HEK293T (cell line): Measurements from ENCODE around the gene ITGA1.

Source experiments
- CTCF ChIA-PET: fragments of 350-600 bp; formaldehyde crosslinking; extraction: SDS; loops from one replicate; lab custom pipeline; 2021; ENCODE audit warnings: antibody characterized with exemption, inconsistent platforms; lab: Yijun Ruan, JAX
- POLR2A ChIA-PET: fragments of 350-600 bp; formaldehyde crosslinking; extraction: SDS; loops from one replicate; lab custom pipeline; 2020; ENCODE audit warnings: antibody characterized with exemption, inconsistent platforms; lab: Yijun Ruan, JAX
- DNase-seq: peaks from one replicate; pipeline ENCODE4 v3.0.0; 2012; ENCODE audit warnings: mixed read lengths; ENCODE audit errors: extremely low spot score
- ARNT ChIP-seq: fragments of 450-650 bp; IDR thresholded peaks from 2 replicates; pipeline ENCODE4 v1.6.1; 2017; ENCODE audit warnings: mild to moderate bottlenecking
- BHLHE40 ChIP-seq: fragments of 450-650 bp; IDR thresholded peaks from 2 replicates; pipeline ENCODE4 v1.6.1; 2016; ENCODE audit warnings: mild to moderate bottlenecking, moderate library complexity, borderline replicate concordance
- CTBP1 ChIP-seq: fragments of 450-650 bp; IDR thresholded peaks from 2 replicates; pipeline ENCODE4 v1.6.1; 2016; ENCODE audit warnings: borderline replicate concordance
- ELF4 ChIP-seq: fragments of 450-650 bp; IDR thresholded peaks from 2 replicates; pipeline ENCODE4 v1.6.1; 2017; ENCODE audit warnings: antibody characterized with exemption
- FOXA1 ChIP-seq: fragments of 450-650 bp; IDR thresholded peaks from 2 replicates; pipeline ENCODE4 v1.6.1; 2016; ENCODE audit warnings: mild to moderate bottlenecking
- FOXK2 ChIP-seq: fragments of 450-650 bp; IDR thresholded peaks from 2 replicates; pipeline ENCODE4 v1.6.1; 2016; ENCODE audit warnings: mild to moderate bottlenecking
- FOXM1 ChIP-seq: fragments of 450-650 bp; IDR thresholded peaks from 2 replicates; pipeline ENCODE4 v1.6.1; 2017; ENCODE audit warnings: mild to moderate bottlenecking, borderline replicate concordance
- HDGF ChIP-seq: fragments of 450-650 bp; IDR thresholded peaks from 2 replicates; pipeline ENCODE4 v1.6.1; 2017; ENCODE audit warnings: antibody characterized with exemption, borderline replicate concordance
- L3MBTL2 ChIP-seq: fragments of 450-650 bp; conservative IDR thresholded peaks from 2 replicates; pipeline ENCODE4 v1.6.1; 2016; ENCODE audit warnings: mild to moderate bottlenecking
- LEF1 ChIP-seq: fragments of 450-650 bp; IDR thresholded peaks from 2 replicates; pipeline ENCODE4 v1.6.1; 2017; ENCODE audit warnings: mild to moderate bottlenecking, borderline replicate concordance
- NFRKB ChIP-seq: fragments of 450-650 bp; IDR thresholded peaks from 2 replicates; pipeline ENCODE4 v1.6.1; 2016; ENCODE audit warnings: mild to moderate bottlenecking, moderate library complexity
- SP1 ChIP-seq: fragments of 450-650 bp; IDR thresholded peaks from 2 replicates; pipeline ENCODE4 v1.6.1; 2017
- SUZ12 ChIP-seq: fragments of 450-650 bp; IDR thresholded peaks from 2 replicates; pipeline ENCODE4 v1.6.1; 2016; ENCODE audit warnings: mild to moderate bottlenecking
- TARDBP ChIP-seq: fragments of 450-650 bp; IDR thresholded peaks from 2 replicates; pipeline ENCODE4 v1.6.1; 2016
- ZNF384 ChIP-seq: fragments of 450-650 bp; IDR thresholded peaks from 2 replicates; pipeline ENCODE4 v1.6.1; 2016
- TF ChIP-seq, protein P1 (sequence below): fragments of 450-650 bp; IDR thresholded peaks from 2 replicates; pipeline ENCODE4 v1.6.1; 2016

ITGA1 gene

DNA sequence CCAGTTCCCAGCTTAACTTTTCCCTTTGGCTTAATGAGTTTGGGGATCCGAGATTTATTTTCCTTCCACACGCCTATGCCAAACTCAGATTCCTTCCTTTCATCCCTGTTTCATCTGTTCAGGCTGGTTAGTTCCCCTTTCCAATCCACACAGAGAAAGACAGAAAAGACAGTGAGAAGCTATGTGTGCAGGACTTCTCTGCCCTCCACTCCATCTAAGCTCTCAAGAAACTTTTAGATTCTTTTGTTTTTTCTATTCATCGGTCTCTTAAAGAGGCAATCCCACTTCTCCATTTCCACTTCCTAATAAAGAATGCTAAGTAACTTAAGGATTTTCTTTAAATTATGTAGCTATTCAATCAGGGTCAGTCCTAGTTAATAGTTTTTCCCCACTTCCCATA, 11.2 kb downstream of the ITGA1 start:
- ChIA-PET CTCF (interaction anchor here (0.6 to 1.0 kb wide), 4 partner anchors 10 to 1414 kb away, joined by 3 to 4 read pairs (median 3); no protein-coding TSS in a partner anchor), POLR2A (interaction anchor here (0.6 to 2.5 kb wide), 12 partner anchors 9 to 117 kb away, joined by 3 to 14 read pairs (median 3); partner anchors contain the start of genes ITGA1 and PELO)
- no peak for DNase-seq
- no peak for TF ChIP-seq HDGF
- TF ChIP-seq, protein P1, sequence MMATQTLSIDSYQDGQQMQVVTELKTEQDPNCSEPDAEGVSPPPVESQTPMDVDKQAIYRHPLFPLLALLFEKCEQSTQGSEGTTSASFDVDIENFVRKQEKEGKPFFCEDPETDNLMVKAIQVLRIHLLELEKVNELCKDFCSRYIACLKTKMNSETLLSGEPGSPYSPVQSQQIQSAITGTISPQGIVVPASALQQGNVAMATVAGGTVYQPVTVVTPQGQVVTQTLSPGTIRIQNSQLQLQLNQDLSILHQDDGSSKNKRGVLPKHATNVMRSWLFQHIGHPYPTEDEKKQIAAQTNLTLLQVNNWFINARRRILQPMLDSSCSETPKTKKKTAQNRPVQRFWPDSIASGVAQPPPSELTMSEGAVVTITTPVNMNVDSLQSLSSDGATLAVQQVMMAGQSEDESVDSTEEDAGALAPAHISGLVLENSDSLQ, result no peak
- no peak for TF ChIP-seq ZNF384
- TF ChIP-seq ELF4, result no peak
- TF ChIP-seq ARNT, result no peak

DNA sequence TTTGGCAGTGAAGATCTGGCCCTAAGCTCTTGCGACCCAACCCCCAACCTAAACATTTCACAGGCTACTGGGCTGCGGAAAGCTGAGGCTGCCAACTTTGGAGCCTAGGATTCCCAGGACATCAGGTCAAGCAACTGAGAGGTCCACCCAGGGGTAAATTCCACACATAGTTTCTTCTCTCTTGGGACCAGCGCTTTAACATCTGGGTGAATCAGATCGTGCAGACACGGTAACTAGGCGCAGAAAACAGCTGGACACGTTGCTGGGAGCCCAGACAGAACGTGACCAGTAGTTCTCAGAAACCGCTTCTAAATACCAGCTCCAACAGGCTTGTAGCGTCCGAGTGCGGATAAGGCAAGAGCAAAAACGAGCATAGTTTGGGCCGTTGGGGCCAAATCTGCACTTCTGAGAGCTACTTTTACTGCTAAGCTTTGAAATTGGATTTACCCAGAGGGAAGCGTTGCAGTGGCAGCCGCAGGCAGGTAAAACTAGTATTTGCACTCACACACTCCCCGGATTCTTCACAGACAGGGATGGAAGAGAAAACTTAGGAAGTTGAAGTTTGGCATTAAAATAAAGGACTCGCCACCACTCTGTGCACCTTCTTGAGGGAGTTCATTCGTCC, 11.8 kb downstream of the ITGA1 start:
- POLR2A ChIA-PET, result interaction anchor here (0.6 to 2.5 kb wide), 15 partner anchors 10 to 116 kb away, joined by 3 to 14 read pairs (median 3); partner anchors contain the start of genes ITGA1 and PELO
- TF ChIP-seq LEF1, result no peak
- no peak for TF ChIP-seq FOXA1
- TF ChIP-seq ARNT, result no peak
- no peak for TF ChIP-seq CTBP1
- no peak for TF ChIP-seq FOXM1
- no peak for TF ChIP-seq NFRKB
- no peak for TF ChIP-seq FOXK2
- TF ChIP-seq TARDBP, result no peak
- no peak for TF ChIP-seq ZNF384
- TF ChIP-seq SUZ12, result no peak
- TF ChIP-seq, protein P1, result no peak
- TF ChIP-seq BHLHE40, result no peak
- TF ChIP-seq HDGF, result no peak
- no peak for TF ChIP-seq L3MBTL2
- no peak for TF ChIP-seq ELF4
- CTCF ChIA-PET, result interaction anchor here (0.6 to 1.0 kb wide), 3 partner anchors 9 to 188 kb away, joined by 3 read pairs; no protein-coding TSS in a partner anchor
- DNase-seq, result peak; percentile 18

DNA sequence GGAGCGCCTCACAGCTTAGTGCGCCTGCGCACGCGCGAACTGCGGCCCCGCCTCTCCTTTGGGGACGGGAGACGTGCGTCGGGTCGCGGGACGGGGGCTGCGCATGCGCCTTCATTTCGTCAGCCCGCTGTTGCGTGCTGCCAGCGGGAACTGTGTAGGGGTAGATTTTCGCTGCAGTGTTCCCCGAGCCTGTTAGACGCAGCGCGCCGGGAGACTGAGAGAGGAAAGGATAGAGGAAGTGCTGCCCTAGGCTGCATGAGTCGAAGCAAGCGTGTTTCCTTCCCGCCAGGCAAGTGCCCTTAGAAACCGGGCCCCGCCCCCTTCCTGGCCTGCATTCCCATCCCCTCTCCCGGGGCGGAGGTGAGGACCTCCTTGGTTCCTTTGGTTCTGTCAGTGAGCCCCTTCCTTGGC, 12.3 kb downstream of the ITGA1 start:
- no peak for TF ChIP-seq HDGF
- no peak; the same call in none of the 2 replicates for TF ChIP-seq L3MBTL2
- no peak for TF ChIP-seq SP1
- no peak for TF ChIP-seq FOXK2
- TF ChIP-seq, protein P1, result no peak
- TF ChIP-seq LEF1, result no peak
- no peak for TF ChIP-seq SUZ12
- TF ChIP-seq NFRKB, result no peak
- no peak for TF ChIP-seq BHLHE40
- no peak for TF ChIP-seq ARNT
- TF ChIP-seq TARDBP, result no peak
- TF ChIP-seq FOXA1, result no peak
- no peak for TF ChIP-seq ZNF384
- no peak for TF ChIP-seq FOXM1
- TF ChIP-seq CTBP1, result no peak
- TF ChIP-seq ELF4, result no peak
- ChIA-PET POLR2A (interaction anchor here (0.6 to 2.5 kb wide), 14 partner anchors 10 to 115 kb away, joined by 3 to 14 read pairs (median 4); partner anchors contain the start of genes ITGA1 and PELO), CTCF (interaction anchor here (0.6 to 1.0 kb wide), 2 partner anchors 9 to 11 kb away, joined by 3 read pairs; no protein-coding TSS in a partner anchor)
- peak; percentile 94 for DNase-seq

DNA sequence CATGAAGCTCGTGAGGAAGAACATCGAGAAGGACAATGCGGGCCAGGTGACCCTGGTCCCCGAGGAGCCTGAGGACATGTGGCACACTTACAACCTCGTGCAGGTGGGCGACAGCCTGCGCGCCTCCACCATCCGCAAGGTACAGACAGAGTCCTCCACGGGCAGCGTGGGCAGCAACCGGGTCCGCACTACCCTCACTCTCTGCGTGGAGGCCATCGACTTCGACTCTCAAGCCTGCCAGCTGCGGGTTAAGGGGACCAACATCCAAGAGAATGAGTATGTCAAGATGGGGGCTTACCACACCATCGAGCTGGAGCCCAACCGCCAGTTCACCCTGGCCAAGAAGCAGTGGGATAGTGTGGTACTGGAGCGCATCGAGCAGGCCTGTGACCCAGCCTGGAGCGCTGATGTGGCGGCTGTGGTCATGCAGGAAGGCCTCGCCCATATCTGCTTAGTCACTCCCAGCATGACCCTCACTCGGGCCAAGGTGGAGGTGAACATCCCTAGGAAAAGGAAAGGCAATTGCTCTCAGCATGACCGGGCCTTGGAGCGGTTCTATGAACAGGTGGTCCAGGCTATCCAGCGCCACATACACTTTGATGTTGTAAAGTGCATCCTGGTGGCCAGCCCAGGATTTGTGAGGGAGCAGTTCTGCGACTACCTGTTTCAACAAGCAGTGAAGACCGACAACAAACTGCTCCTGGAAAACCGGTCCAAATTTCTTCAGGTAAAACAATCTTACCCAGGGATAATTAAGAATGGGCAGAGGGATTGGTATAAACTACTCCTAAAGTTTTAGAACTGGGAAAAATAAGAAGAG, 12.9 kb downstream of the ITGA1 start:
- DNase-seq, result peak; percentile 37
- POLR2A ChIA-PET, result interaction anchor here (1.0 to 2.5 kb wide), 6 partner anchors 11 to 72 kb away, joined by 3 to 14 read pairs (median 6); partner anchors contain the start of genes ITGA1 and PELO
- TF ChIP-seq, protein P1, result no peak
- TF ChIP-seq FOXK2 (no peak), TARDBP (no peak), L3MBTL2 (peak; percentile 81; the same call in 1 of the 2 replicates), FOXM1 (no peak), ARNT (no peak)
- CTCF ChIA-PET, result interaction anchor here (0.6 kb wide), 1 partner anchor 17 kb away, joined by 3 read pairs; no protein-coding TSS in a partner anchor

DNA sequence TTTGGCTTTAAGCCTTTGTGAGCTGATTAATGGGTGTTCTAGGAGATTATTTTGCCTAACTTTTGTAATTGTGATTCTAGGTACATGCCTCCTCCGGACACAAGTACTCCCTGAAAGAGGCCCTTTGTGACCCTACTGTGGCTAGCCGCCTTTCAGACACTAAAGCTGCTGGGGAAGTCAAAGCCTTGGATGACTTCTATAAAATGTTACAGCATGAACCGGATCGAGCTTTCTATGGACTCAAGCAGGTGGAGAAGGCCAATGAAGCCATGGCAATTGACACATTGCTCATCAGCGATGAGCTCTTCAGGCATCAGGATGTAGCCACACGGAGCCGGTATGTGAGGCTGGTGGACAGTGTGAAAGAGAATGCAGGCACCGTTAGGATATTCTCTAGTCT, 13.6 kb downstream of the ITGA1 start:
- ChIA-PET POLR2A (interaction anchor here (1.4 to 2.2 kb wide), 2 partner anchors 11 to 14 kb away, joined by 5 to 10 read pairs; partner anchors contain the start of genes ITGA1 and PELO), CTCF (interaction anchor here (0.6 kb wide), 1 partner anchor 16 kb away, joined by 3 read pairs; no protein-coding TSS in a partner anchor)
- TF ChIP-seq L3MBTL2 (no peak), NFRKB (no peak), ARNT (no peak), ELF4 (no peak), SUZ12 (no peak), TARDBP (no peak), CTBP1 (no peak), HDGF (no peak), FOXA1 (no peak), SP1 (no peak), LEF1 (no peak)
- TF ChIP-seq, protein P1, result no peak
- no peak for DNase-seq
